A673 (cell line): ENCODE data around the gene TMEM184A. TPM values are rescaled to one million over a fixed set of nuclear protein-coding genes. Genes with fewer than 3 reads are reported as not detected.

Source experiments
- BruUV-seq: library from RNA; stranded (reverse); fragments of 400-500 nt; replicated peaks from 2 replicates; lab custom pipeline; 2021; lab: Mats Ljungman, UMichigan
- CTCF ChIA-PET: fragments of 300-600 bp; sonication (Branson Sonifier 250); formaldehyde crosslinking; loops from one replicate; lab custom pipeline; 2022; ENCODE audit warnings: antibody characterized with exemption; lab: Charles Lee
- POLR2A ChIA-PET: fragments of 300-600 bp; sonication (Branson Sonifier 250); formaldehyde crosslinking; loops from one replicate; lab custom pipeline; 2022; ENCODE audit warnings: antibody characterized with exemption; ENCODE audit not compliant: low non-redundant PET; lab: Charles Lee
- DNase-seq: peaks from one replicate; pipeline ENCODE4 v3.0.0-alpha.2; 2015; ENCODE audit warnings: low spot score
- H3K27ac ChIP-seq: fragments of 200-600 bp; sonication (generic); 2 replicates; pipeline ENCODE4 v1.5.1; 2016; ENCODE audit warnings: mixed run types, low read depth, mild to moderate bottlenecking, mixed read lengths, antibody characterized with exemption, low read length; ENCODE audit not compliant: poor library complexity, severe bottlenecking
- H3K27me3 ChIP-seq: fragments of 200-600 bp; sonication (generic); replicated peaks from 2 replicates; pipeline ENCODE4 v1.6.1; 2017; ENCODE audit warnings: mixed run types, low read depth, mild to moderate bottlenecking, mixed read lengths, antibody characterized with exemption, low read length; ENCODE audit not compliant: insufficient read depth, poor library complexity
- H3K36me3 ChIP-seq: fragments of 200-600 bp; sonication (generic); 2 replicates; pipeline ENCODE4 v1.6.1; 2016; ENCODE audit warnings: mixed run types, mild to moderate bottlenecking, mixed read lengths, antibody characterized with exemption, low read length; ENCODE audit not compliant: insufficient read depth, poor library complexity, severe bottlenecking
- H3K4me1 ChIP-seq: fragments of 200-600 bp; sonication (generic); 2 replicates; pipeline ENCODE4 v1.6.1; 2017; ENCODE audit warnings: mixed run types, mild to moderate bottlenecking, mixed read lengths, antibody characterized with exemption, low read length; ENCODE audit not compliant: insufficient read depth, poor library complexity, severe bottlenecking
- H3K4me3 ChIP-seq: fragments of 200-600 bp; sonication (generic); 2 replicates; pipeline ENCODE4 v1.5.1; 2016; ENCODE audit warnings: low read depth, mixed run types, mild to moderate bottlenecking, mixed read lengths, low read length; ENCODE audit not compliant: poor library complexity, severe bottlenecking
- H3K9me3 ChIP-seq: fragments of 200-600 bp; sonication (generic); 2 replicates; pipeline ENCODE4 v1.6.1; 2016; ENCODE audit warnings: mixed run types, low read depth, mild to moderate bottlenecking, mixed read lengths, antibody characterized with exemption, low read length; ENCODE audit not compliant: poor library complexity, severe bottlenecking
- EZH2 ChIP-seq: fragments of 200-600 bp; sonication (generic); IDR thresholded peaks from 2 replicates; pipeline ENCODE4 v1.6.1; 2017; ENCODE audit warnings: borderline replicate concordance, low read depth, mild to moderate bottlenecking, mixed read lengths, antibody characterized with exemption, low read length; ENCODE audit not compliant: poor library complexity, severe bottlenecking
- intact Hi-C: fragments of 100-400 bp; cut with micrococcal nuclease; formaldehyde crosslinking; loops from one replicate; pipeline ENCODE4 v1.10.0; 2022; ENCODE audit not compliant: unreplicated experiment
- total RNA-seq: library from RNA; stranded (reverse); gene quantifications from 2 replicates; pipeline ENCODE4 v1.2.3, GENCODE V29; 2021
- TF ChIP-seq, protein P1 (sequence below): fragments of 300-800, 200-600 bp; sonication (generic); conservative IDR thresholded peaks from 2 replicates; pipeline ENCODE4 v1.5.1; 2017; ENCODE audit warnings: low read depth, mild to moderate bottlenecking, antibody characterized with exemption, low read length, moderate library complexity, mixed read lengths

Gene TMEM184A
- total RNA-seq, 1 experiment from 2014 or later = not detected

- TF ChIP-seq EZH2 = no peak
- TF ChIP-seq, protein P1, sequence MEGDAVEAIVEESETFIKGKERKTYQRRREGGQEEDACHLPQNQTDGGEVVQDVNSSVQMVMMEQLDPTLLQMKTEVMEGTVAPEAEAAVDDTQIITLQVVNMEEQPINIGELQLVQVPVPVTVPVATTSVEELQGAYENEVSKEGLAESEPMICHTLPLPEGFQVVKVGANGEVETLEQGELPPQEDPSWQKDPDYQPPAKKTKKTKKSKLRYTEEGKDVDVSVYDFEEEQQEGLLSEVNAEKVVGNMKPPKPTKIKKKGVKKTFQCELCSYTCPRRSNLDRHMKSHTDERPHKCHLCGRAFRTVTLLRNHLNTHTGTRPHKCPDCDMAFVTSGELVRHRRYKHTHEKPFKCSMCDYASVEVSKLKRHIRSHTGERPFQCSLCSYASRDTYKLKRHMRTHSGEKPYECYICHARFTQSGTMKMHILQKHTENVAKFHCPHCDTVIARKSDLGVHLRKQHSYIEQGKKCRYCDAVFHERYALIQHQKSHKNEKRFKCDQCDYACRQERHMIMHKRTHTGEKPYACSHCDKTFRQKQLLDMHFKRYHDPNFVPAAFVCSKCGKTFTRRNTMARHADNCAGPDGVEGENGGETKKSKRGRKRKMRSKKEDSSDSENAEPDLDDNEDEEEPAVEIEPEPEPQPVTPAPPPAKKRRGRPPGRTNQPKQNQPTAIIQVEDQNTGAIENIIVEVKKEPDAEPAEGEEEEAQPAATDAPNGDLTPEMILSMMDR = no peak
- DNase-seq = no peak
- no TSS peak for BruUV-seq
- CTCF ChIA-PET = no interaction called here
- POLR2A ChIA-PET = no interaction called here
- H3K36me3 ChIP-seq = peaks cover 5% of the 10 kb centered on the region
- peaks cover 26% of the 10 kb centered on the region for H3K4me1 ChIP-seq
- H3K9me3 ChIP-seq = no peaks in the 10 kb centered on the region
- no peak overlapping the region for H3K27ac ChIP-seq
- no peaks in the 10 kb centered on the region for H3K27me3 ChIP-seq
- intact Hi-C loops = no loop called here
- no peak overlapping the region for H3K4me3 ChIP-seq
These were observed 8.1 kb upstream of the TMEM184A start for GRCh38 chr7:1563981-1564602.

DNA sequence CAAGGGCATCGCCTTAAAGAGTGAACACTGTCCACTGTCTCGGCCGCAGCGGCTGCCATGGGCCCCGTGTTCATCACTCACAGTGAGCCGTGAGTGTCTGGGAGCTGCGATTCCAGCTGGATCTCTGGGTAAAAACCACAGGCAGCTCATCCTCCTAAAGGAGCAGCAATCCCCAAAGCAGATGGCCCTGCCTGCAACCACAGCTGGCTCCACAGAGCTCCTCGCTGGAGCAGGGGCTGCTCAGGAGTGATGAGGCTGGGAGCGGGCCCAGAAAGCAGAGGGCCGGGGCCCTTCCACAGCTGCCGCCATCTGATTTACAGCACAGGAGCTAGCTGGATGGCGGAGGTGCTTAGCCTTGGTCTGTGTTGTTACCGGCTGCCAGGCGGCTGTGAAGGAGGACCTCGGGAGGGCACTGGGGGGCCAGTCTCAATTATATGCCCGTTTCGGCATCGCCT lies 6.6 kb upstream of the TMEM184A start:
- Histone ChIP-seq H3K4me3 (no peak overlapping the region), H3K27ac (no peak overlapping the region), H3K36me3 (peaks cover 5% of the 10 kb centered on the region), H3K4me1 (peaks cover 12% of the 10 kb centered on the region), H3K9me3 (no peaks in the 10 kb centered on the region), H3K27me3 (no peaks in the 10 kb centered on the region)
- TF ChIP-seq, protein P1 = no peak
- no peak for TF ChIP-seq EZH2
- POLR2A ChIA-PET = no interaction called here
- CTCF ChIA-PET = no interaction called here
- BruUV-seq = no TSS peak
- DNase-seq = no peak
- intact Hi-C loops = no loop called here

DNA sequence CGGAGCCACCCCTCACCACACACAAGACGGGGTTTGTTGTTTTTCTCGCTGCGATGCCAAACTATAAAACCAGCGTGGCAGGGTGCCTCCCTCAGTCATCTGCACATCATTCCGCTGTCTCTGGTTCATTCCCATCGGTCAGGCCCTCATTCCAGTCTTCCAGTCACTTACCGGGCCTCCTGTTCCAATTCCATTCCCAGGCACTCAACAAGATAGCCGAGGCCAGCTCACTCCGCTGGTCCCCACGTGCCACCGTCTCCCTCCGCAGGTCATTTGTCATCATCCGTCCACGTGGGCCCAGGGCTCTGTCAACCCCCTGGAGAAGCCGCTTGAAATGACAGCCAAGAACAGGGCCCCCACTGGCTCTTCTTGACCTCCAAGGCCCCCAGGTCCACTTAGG lies 6.1 kb upstream of the TMEM184A start:
- Histone ChIP-seq H3K27me3 (no peaks in the 10 kb centered on the region), H3K9me3 (no peaks in the 10 kb centered on the region), H3K27ac (no peak overlapping the region), H3K4me3 (no peak overlapping the region), H3K4me1 (peaks cover 7% of the 10 kb centered on the region), H3K36me3 (peaks cover 5% of the 10 kb centered on the region)
- BruUV-seq = no TSS peak
- CTCF ChIA-PET = no interaction called here
- intact Hi-C loops = no loop called here
- no peak for DNase-seq
- no peak for TF ChIP-seq EZH2
- TF ChIP-seq, protein P1 = no peak
- POLR2A ChIA-PET = no interaction called here
